Measurements from ENCODE around the gene XYLT2.

The XYLT2 gene

GRCh38 chr17:50348522-50349242 lies 2.8 kb downstream of the XYLT2 start:
- DNase-seq (ENCODE audit: low read depth in 2 of 2) = no peak

DNA sequence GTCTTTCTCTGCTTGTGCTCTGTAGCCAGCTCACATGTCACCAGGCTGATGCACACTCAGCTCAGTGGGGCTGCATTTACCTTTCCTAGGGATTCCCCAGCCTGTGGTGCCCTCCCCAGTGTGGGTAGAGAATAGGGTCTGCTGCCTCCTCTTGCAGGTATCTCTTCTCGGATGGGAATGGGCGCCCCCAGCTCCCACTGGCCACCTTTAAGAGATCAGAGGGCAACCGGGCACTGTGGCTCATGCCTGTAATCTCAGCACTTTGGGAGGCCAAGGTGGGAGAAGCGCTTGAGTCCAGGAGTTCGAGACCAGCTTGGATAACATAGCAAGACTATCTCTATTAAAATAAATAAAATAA lies 3.3 kb downstream of the XYLT2 start:
- no peak for DNase-seq (ENCODE audit: low read depth in 2 of 2)

- DNase-seq (ENCODE audit: low read depth in 2 of 2) = no peak
These were observed 4.8 kb downstream of the XYLT2 start for GRCh38 chr17:50350733-50351132.

DNA sequence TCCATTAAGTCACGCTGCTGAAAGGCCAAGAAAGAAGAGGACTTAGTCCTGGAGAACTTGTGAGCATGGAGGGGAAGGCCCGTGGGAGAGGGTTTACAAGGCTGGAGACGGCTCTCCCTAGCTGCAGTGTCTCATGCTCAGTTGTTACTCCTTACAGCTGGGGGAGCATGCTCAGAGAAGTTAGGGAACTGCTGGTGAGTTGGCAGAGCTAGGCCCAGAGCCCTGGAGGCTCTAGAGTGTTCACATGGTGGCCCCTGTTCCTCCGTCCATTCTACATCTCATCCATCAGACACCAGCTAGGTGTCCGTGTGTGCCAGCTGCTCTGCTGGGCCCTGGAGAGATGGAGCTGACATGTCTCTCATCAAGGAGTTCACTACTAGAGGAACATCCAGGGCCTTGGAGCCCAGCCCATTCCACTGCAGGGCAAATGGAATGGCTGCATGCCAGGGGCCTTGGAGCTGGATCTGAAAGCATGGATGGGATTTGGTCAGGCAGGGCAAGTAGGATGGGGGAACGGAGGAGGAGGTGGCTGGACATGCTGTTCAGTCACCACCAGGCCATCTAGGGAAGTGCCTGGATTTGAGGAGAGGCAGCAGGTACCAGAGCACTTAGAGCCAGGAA lies 6.3 kb downstream of the XYLT2 start:
- no peak for DNase-seq (ENCODE audit: low read depth in 2 of 2)

GRCh38 chr17:50352693-50353599 lies 7.0 kb downstream of the XYLT2 start:
- DNase-seq (ENCODE audit: low read depth in 2 of 2) = no peak

- no peak for DNase-seq (ENCODE audit: low read depth in 2 of 2)
These were observed 7.8 kb downstream of the XYLT2 start for GRCh38 chr17:50353600-50354195.

GRCh38 chr17:50354198-50354597 lies 8.3 kb downstream of the XYLT2 start:
- no peak for DNase-seq (ENCODE audit: low read depth in 2 of 2)

- DNase-seq (ENCODE audit: low read depth in 2 of 2) = no peak
These were observed 8.8 kb downstream of the XYLT2 start for GRCh38 chr17:50354776-50355175.

DNA sequence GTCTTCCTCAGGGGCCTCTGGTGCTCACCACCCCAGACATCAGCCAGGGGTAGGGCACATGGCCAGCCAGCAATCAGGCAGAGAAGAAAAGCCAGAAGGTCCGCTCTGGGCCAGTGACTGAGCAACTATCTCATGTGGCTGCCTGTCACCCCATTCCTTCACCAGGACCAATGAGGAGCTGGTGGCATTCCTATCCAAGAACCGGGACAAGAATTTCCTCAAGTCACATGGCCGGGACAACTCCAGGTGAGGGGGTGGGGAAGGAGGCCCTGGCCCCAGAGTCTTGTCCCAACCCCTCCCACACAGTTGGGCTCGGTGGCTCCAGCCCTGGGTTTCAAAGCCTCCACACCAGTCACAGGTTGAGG lies 9.4 kb downstream of the XYLT2 start:
- DNase-seq (ENCODE audit: low read depth in 2 of 2) = no peak

- DNase-seq (ENCODE audit: low read depth in 2 of 2) = no peak
These were observed 9.9 kb downstream of the XYLT2 start for GRCh38 chr17:50355701-50356341.

GRCh38 chr17:50356418-50356817 lies 10.5 kb downstream of the XYLT2 start:
- DNase-seq (ENCODE audit: low read depth in 2 of 2) = no peak

GRCh38 chr17:50356892-50357510 lies 11.1 kb downstream of the XYLT2 start:
- DNase-seq (ENCODE audit: low read depth in 2 of 2) = no peak

GRCh38 chr17:50358177-50358576 lies 12.3 kb downstream of the XYLT2 start:
- DNase-seq (ENCODE audit: low read depth in 2 of 2) = no peak

- DNase-seq (ENCODE audit: low read depth in 2 of 2) = no peak
These were observed 13.2 kb downstream of the XYLT2 start for GRCh38 chr17:50359005-50359699.

DNA sequence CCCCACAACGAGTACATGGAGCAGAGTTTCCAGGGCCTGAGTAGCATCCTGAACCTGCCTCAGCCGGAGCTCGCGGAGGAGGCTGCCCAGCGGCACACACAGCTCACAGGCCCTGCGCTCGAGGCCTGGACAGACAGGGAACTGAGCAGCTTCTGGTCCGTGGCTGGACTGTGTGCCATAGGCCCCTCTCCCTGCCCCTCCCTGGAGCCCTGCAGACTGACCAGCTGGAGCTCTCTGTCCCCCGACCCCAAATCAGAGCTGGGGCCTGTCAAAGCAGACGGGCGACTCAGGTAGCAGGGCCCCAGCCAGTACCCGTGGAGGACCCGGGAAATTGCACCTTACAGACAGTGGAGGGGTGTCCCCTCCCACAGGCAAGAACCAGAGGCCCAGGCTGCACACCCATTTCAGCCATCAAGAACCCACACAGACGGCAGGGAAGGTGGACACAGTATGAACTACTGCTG lies 14.1 kb downstream of the XYLT2 start:
- no peak for DNase-seq (ENCODE audit: low read depth in 2 of 2)

DNA sequence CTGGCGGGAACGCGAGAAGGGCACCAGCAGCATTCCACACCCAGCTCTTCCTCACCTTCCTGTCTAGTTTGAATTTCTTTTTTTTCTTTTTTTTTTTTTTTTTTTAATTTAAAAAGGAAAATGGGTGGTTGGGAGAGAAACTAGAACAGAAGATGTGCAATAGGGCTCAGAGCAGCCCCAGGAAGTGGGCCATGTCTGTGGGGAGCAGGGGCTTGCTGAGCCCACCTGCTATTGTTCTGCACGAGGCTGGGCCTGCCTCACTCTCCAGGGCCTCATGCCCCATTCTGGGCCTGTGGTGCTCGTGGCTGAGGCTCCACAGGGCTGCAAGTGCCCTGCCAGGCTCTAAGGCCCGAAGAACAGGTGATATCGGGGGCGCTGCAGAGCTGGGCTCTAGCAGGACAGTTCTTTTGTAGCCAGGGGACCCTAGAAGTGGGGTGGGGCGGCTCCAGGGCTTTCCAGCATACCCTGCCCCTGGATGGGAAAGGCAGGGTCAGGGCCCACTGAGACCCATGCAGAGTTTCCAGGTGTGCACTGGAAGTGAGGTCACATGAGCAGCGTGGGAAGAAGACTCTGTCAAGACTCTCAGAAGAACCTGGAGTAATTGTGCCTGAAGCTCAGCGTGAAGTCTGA lies 14.7 kb downstream of the XYLT2 start:
- no peak for DNase-seq (ENCODE audit: low read depth in 2 of 2)

- peak in 1 of 2 donors; percentile 31 for DNase-seq (ENCODE audit: low read depth in 2 of 2)
These were observed 15.9 kb downstream of the XYLT2 start for GRCh38 chr17:50361561-50362480.

- DNase-seq (ENCODE audit: low read depth in 2 of 2) = no peak
These were observed 16.7 kb downstream of the XYLT2 start for GRCh38 chr17:50362661-50363060.

Measured in stimulated activated CD8-positive, alpha-beta memory T cell treated with anti-CD3 and anti-CD28 coated beads, Interleukin-2, amount 100 ng/mL, for 1 hour (primary cell).